Activated CD4-positive, alpha-beta T cell treated with anti-CD3 and anti-CD28 coated beads for 24 hours (primary cell): ENCODE data around the gene N4BP2.

Source experiments
- DNase-seq, 2 donors: peaks; one replicate each; pipeline ENCODE4 v3.0.0-alpha.2; 2020; ENCODE audit warnings: low read depth in 2 of 2

N4BP2 gene

GRCh38 chr4:40192114-40193015, 135.7 kb downstream of the N4BP2 start:
- DNase-seq, result no peak

- DNase-seq, result no peak
Measured at GRCh38 chr4:40193016-40193571, 136.4 kb downstream of the N4BP2 start.

- DNase-seq, result no peak
Measured at GRCh38 chr4:40193578-40193977, 136.9 kb downstream of the N4BP2 start.

- DNase-seq, result no peak
Measured at GRCh38 chr4:40194602-40195161, 138.0 kb downstream of the N4BP2 start.

GRCh38 chr4:40195182-40196177, 138.8 kb downstream of the N4BP2 start:
- DNase-seq, result no peak

- no peak for DNase-seq
Measured at GRCh38 chr4:40196272-40196671, 139.6 kb downstream of the N4BP2 start.

- DNase-seq, result peak in 1 of 2 donors; percentile 66
Measured at GRCh38 chr4:40196724-40197281, 140.2 kb downstream of the N4BP2 start, which contains the start of gene RHOH. Gene RHOH, plus strand, starts transcription at chr4:40197031. Its CDS starts 46,356 bp downstream, at chr4:40243387.

- no peak for DNase-seq
Measured at GRCh38 chr4:40197879-40198689, 141.4 kb downstream of the N4BP2 start.

- DNase-seq, result no peak
Measured at GRCh38 chr4:40199179-40199670, 142.6 kb downstream of the N4BP2 start.

GRCh38 chr4:40199999-40200874, 143.6 kb downstream of the N4BP2 start:
- DNase-seq, result peak in 1 of 2 donors; percentile 47

- DNase-seq, result no peak
Measured at GRCh38 chr4:40200875-40201801, 144.5 kb downstream of the N4BP2 start.

GRCh38 chr4:40201898-40202297, 145.2 kb downstream of the N4BP2 start:
- no peak for DNase-seq

- DNase-seq, result no peak
Measured at GRCh38 chr4:40202474-40202873, 145.8 kb downstream of the N4BP2 start.

GRCh38 chr4:40204507-40205258, 148.0 kb downstream of the N4BP2 start:
- DNase-seq, result no peak

- no peak for DNase-seq
Measured at GRCh38 chr4:40205259-40206198, 148.9 kb downstream of the N4BP2 start.

GRCh38 chr4:40206426-40206825, 149.8 kb downstream of the N4BP2 start:
- DNase-seq, result no peak
